ENCODE results near the gene ZNF442. TPM values are rescaled to one million over a fixed set of nuclear protein-coding genes. Genes with fewer than 3 reads are reported as not detected.

Gene ZNF442
- total and polyA plus RNA-seq, 10 of the 15 experiments (the other 5 are each of a cell fraction or from before 2014, with no cell fraction given): 0.05 to 0.64 (median 0.23) TPM; not detected in 1

GRCh38 chr19:12400633-12401502, 35.4 kb upstream of the ZNF442 start, which contains the start of gene ZNF799 (continued):
- TF ChIP-seq ZNF687 (IDR thresholded peaks at IDR 0.05) (no peak), CTCF (IDR thresholded peaks at IDR 0.05 in 2 of 3, conservative IDR thresholded peaks at IDR 0.05 in 1 of 3; ENCODE audit: control insufficient read depth in 2 of 3, extremely low read depth in 1 of 3, insufficient read depth in 1 of 3, low read depth in 3 of 3, low read length in 3 of 3) (0 out of 6 replicates have a peak, but pooled peaks of 1 of the 3 experiments have one; percentile 2), STAT1 (conservative IDR thresholded peaks at IDR 0.05) (no peak), NR2C1 (IDR thresholded peaks at IDR 0.05) (no peak), IRF3 (IDR thresholded peaks at IDR 0.05) (no peak), BCLAF1 (IDR thresholded peaks at IDR 0.05) (no peak), RUNX3 (IDR thresholded peaks at IDR 0.05; ENCODE audit: low read length) (peak; percentile 43), KLF5 (IDR thresholded peaks at IDR 0.05; ENCODE audit: partially characterized antibody) (no peak), CBFB (IDR thresholded peaks at IDR 0.05; ENCODE audit: low read depth) (peak; percentile 37; the same call in 1 of the 2 replicates), ZSCAN29 (IDR thresholded peaks at IDR 0.05) (no peak), ZNF384 (IDR thresholded peaks at IDR 0.05; ENCODE audit: borderline replicate concordance, low read depth, low read length) (no peak), GATAD2B (conservative IDR thresholded peaks at IDR 0.05; ENCODE audit: low read depth) (peak; percentile 96), TCF7 (IDR thresholded peaks at IDR 0.05; ENCODE audit: borderline replicate concordance) (peak; percentile 73), YY1 (IDR thresholded peaks at IDR 0.05; ENCODE audit: low read depth, low read length) (0 out of 2 replicates have a peak, but pooled peaks have one; percentile 30), JUND (IDR thresholded peaks at IDR 0.05; ENCODE audit: low read depth, low read length) (no peak), E2F8 (IDR thresholded peaks at IDR 0.05; ENCODE audit: low read depth, partially characterized antibody) (peak; percentile 48)

All from GM12878 (cell line).